NCI-H2029 (cell line): ENCODE measurements around the gene TMEM94.

ENCODE experiments used
- DNase-seq: peaks from one replicate; lab custom pipeline; 2025; lab: John Stamatoyannopoulos, UW

Gene TMEM94

GRCh38 chr17:75525806-75526554, 69.5 kb downstream of the TMEM94 start:
- no peak for DNase-seq

- no peak for DNase-seq
Observed at GRCh38 chr17:75526555-75527270, 70.3 kb downstream of the TMEM94 start.

GRCh38 chr17:75530837-75531720, 74.6 kb downstream of the TMEM94 start:
- DNase-seq: no peak

GRCh38 chr17:75531721-75532072, 75.3 kb downstream of the TMEM94 start:
- no peak for DNase-seq

- DNase-seq: no peak
Observed at GRCh38 chr17:75535119-75535537, 78.7 kb downstream of the TMEM94 start.

- DNase-seq: no peak
Observed at GRCh38 chr17:75535871-75536270, 79.4 kb downstream of the TMEM94 start.

- no peak for DNase-seq
Observed at GRCh38 chr17:75536366-75536765, 79.9 kb downstream of the TMEM94 start.

GRCh38 chr17:75539967-75540729, 83.7 kb downstream of the TMEM94 start:
- no peak for DNase-seq

GRCh38 chr17:75540923-75541503, 84.6 kb downstream of the TMEM94 start:
- no peak for DNase-seq

GRCh38 chr17:75542229-75542628, 85.8 kb downstream of the TMEM94 start:
- no peak for DNase-seq

GRCh38 chr17:75542728-75543336, 86.4 kb downstream of the TMEM94 start:
- DNase-seq: no peak

GRCh38 chr17:75544250-75544649, 87.8 kb downstream of the TMEM94 start:
- no peak for DNase-seq

GRCh38 chr17:75546181-75546580, 89.7 kb downstream of the TMEM94 start:
- no peak for DNase-seq

- no peak for DNase-seq
Observed at GRCh38 chr17:75547091-75547490, 90.7 kb downstream of the TMEM94 start.

- no peak for DNase-seq
Observed at GRCh38 chr17:75548813-75549212, 92.4 kb downstream of the TMEM94 start.
